TTC549 (cell line): ENCODE measurements around the gene SMIM5.
"Not testable (repeated sequence)": the region's sequence is repeated elsewhere in the genome, so short reads cannot be mapped to it uniquely, and the experiment has no call there.

Experiments
- FAIRE-seq: peaks from 2 replicates; lab custom pipeline; 2012; peaks lifted over from hg19 to GRCh38; lab: Jason Lieb, UNC

Gene SMIM5

GRCh38 chr17:75625813-75626486, 7.3 kb upstream of the SMIM5 start:
- no peak for FAIRE-seq

GRCh38 chr17:75626496-75627038, 6.7 kb upstream of the SMIM5 start:
- no peak for FAIRE-seq

GRCh38 chr17:75627094-75627493, 6.1 kb upstream of the SMIM5 start:
- no peak for FAIRE-seq

GRCh38 chr17:75628425-75628824, 4.8 kb upstream of the SMIM5 start:
- no peak for FAIRE-seq

- FAIRE-seq: no peak
Measured at GRCh38 chr17:75629157-75629556, 4.1 kb upstream of the SMIM5 start.

- no peak for FAIRE-seq
Measured at GRCh38 chr17:75630071-75630917, 2.9 kb upstream of the SMIM5 start.

- no peak for FAIRE-seq
Measured at GRCh38 chr17:75631353-75631752, 1.9 kb upstream of the SMIM5 start.

- no peak for FAIRE-seq
Measured at GRCh38 chr17:75632428-75632827, 806 bp upstream of the SMIM5 start.

GRCh38 chr17:75633486-75634375, 497 bp downstream of the SMIM5 start:
- no peak for FAIRE-seq

- no peak for FAIRE-seq
Measured at GRCh38 chr17:75634376-75634740, 1.1 kb downstream of the SMIM5 start.

GRCh38 chr17:75634754-75635609, 1.7 kb downstream of the SMIM5 start:
- FAIRE-seq: no peak

- no peak for FAIRE-seq
Measured at GRCh38 chr17:75635610-75636202, 2.5 kb downstream of the SMIM5 start.

GRCh38 chr17:75636381-75637142, 3.3 kb downstream of the SMIM5 start:
- FAIRE-seq: no peak

GRCh38 chr17:75637143-75637538, 3.9 kb downstream of the SMIM5 start:
- no peak for FAIRE-seq

- FAIRE-seq: no peak
Measured at GRCh38 chr17:75637551-75637950, 4.3 kb downstream of the SMIM5 start.

GRCh38 chr17:75638039-75638438, 4.8 kb downstream of the SMIM5 start:
- FAIRE-seq: not testable (repeated sequence)

- no peak for FAIRE-seq
Measured at GRCh38 chr17:75638893-75639292, 5.7 kb downstream of the SMIM5 start.

GRCh38 chr17:75639327-75639726, 6.1 kb downstream of the SMIM5 start:
- FAIRE-seq: no peak

GRCh38 chr17:75639771-75640555, 6.7 kb downstream of the SMIM5 start:
- FAIRE-seq: no peak
